ENCODE data around the gene TARS1.
A peak's percentile ranks its signal among the peaks of the same experiment; 100 is the strongest.

Gene TARS1

GRCh38 chr5:33440482-33441240 lies at the start of gene TARS1:
Gene TARS1, plus strand, starts transcription at chr5:33440965. Its CDS starts 122 bp downstream, at chr5:33441087.
- DNase-seq (ENCODE audit: extremely low read depth, low read depth) = peak; percentile 100
- no peak for TF ChIP-seq CTCF (IDR thresholded peaks at IDR 0.05; ENCODE audit: low read depth, low read length)

GRCh38 chr5:33398501-33398900 lies 42.3 kb upstream of the TARS1 start:
- no peak for DNase-seq (ENCODE audit: extremely low read depth, low read depth)
- no peak for TF ChIP-seq CTCF (IDR thresholded peaks at IDR 0.05; ENCODE audit: low read depth, low read length)

- TF ChIP-seq CTCF (IDR thresholded peaks at IDR 0.05; ENCODE audit: low read depth, low read length) = no peak
- no peak for DNase-seq (ENCODE audit: extremely low read depth, low read depth)
Measured at GRCh38 chr5:33400675-33401074, 40.1 kb upstream of the TARS1 start.

GRCh38 chr5:33401482-33402390 lies 39.0 kb upstream of the TARS1 start:
- TF ChIP-seq CTCF (IDR thresholded peaks at IDR 0.05; ENCODE audit: low read depth, low read length) = no peak
- no peak for DNase-seq (ENCODE audit: extremely low read depth, low read depth)

- no peak for DNase-seq (ENCODE audit: extremely low read depth, low read depth)
- no peak for TF ChIP-seq CTCF (IDR thresholded peaks at IDR 0.05; ENCODE audit: low read depth, low read length)
Measured at GRCh38 chr5:33403187-33403586, 37.6 kb upstream of the TARS1 start.

GRCh38 chr5:33408816-33409215 lies 31.9 kb upstream of the TARS1 start:
- TF ChIP-seq CTCF (IDR thresholded peaks at IDR 0.05; ENCODE audit: low read depth, low read length) = no peak
- no peak for DNase-seq (ENCODE audit: extremely low read depth, low read depth)
